Measurements from ENCODE around the gene INSM2. TPM values are rescaled to one million over a fixed set of nuclear protein-coding genes. Genes with fewer than 3 reads are reported as not detected.

Gene INSM2, protein sequence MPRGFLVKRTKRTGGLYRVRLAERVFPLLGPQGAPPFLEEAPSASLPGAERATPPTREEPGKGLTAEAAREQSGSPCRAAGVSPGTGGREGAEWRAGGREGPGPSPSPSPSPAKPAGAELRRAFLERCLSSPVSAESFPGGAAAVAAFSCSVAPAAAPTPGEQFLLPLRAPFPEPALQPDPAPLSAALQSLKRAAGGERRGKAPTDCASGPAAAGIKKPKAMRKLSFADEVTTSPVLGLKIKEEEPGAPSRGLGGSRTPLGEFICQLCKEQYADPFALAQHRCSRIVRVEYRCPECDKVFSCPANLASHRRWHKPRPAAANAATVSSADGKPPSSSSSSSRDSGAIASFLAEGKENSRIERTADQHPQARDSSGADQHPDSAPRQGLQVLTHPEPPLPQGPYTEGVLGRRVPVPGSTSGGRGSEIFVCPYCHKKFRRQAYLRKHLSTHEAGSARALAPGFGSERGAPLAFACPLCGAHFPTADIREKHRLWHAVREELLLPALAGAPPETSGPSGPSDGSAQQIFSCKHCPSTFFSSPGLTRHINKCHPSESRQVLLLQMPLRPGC
- not detected in 2 replicates for total RNA-seq (2014; rRNA removed; shearing (Covaris generic))

DNA sequence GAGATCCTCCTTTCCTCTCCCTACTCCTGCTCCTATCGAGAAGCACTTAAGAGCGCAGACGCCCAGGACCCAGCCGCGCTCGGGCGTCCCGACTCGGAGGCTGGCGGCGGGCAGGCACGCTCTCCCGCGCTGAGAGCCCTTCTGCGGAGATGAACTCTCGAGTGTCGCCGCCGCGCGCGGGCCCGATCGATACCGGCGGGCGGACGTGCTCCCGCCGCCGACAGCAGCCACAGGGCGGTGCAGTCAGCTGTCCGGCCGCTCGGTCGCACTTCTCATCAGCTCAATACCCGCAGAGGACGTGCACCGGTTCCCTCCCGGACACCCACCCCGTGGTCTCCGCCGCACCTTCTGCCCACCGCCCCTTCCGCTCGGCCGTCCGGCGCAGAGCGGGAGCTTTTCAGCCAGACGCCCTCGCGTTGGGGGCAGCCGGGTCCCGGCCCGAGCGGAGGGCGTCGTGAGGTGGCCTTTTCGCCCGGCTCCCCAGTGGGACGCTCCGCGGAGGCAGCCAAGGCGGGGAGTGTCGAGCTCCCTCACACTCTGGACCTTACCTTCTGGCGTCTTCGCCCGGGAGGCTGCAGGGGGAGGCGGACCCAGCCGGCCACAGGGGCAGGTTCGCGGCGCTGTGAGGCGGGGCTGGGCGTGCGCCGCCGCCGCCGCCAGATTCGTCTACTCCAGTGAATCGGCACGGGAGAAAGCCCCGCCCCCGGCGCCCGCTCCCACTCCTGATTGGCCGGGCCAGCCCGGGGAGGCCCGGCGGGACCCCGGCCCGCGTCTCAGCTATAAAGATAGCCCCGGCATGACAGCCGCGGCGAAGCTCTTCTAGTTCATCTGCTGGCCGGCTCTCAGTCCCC is at the start of gene INSM2:
Gene INSM2, plus strand, starts transcription at position 808 of the 851 bp plus-strand sequence. CDS start 89 bp downstream, outside the sequence.

Other genes with a start within 250 kb of the INSM2 start
- gene PSMA6, start 241.8 kb upstream of the INSM2 start, total RNA-seq (2014; rRNA removed; shearing (Covaris generic)) = 172 and 188 TPM in 2 replicates
- gene NFKBIA, start 129.4 kb upstream of the INSM2 start, total RNA-seq (2014; rRNA removed; shearing (Covaris generic)) = 83.9 and 88.8 TPM in 2 replicates

All from A375 (cell line).